BJ (cell line): Measurements from ENCODE around the gene OR5K3. TPM values are rescaled to one million over a fixed set of nuclear protein-coding genes. Genes with fewer than 3 reads are reported as not detected.

ENCODE experiments used
- CTCF ChIA-PET: fragments of 350-600 bp; formaldehyde crosslinking; extraction: SDS; loops from one replicate; lab custom pipeline; 2021; ENCODE audit warnings: antibody characterized with exemption, inconsistent platforms; lab: Yijun Ruan, JAX
- POLR2A ChIA-PET: fragments of 300-600 bp; sonication (Branson Sonifier 250); formaldehyde crosslinking; extraction: SDS; loops from one replicate; lab custom pipeline; 2021; ENCODE audit warnings: antibody characterized with exemption; lab: Charles Lee
- DNase-seq: peaks from one replicate; pipeline ENCODE4 v3.0.0-alpha.2; 2011; ENCODE audit warnings: low read depth
- H3K27me3 ChIP-seq: 2 replicates; pipeline ENCODE4 v1.6.0; 2011; ENCODE audit warnings: low read length; ENCODE audit not compliant: control insufficient read depth, insufficient read depth
- H3K36me3 ChIP-seq: 2 replicates; pipeline ENCODE4 v1.5.1; 2011; ENCODE audit warnings: low read length; ENCODE audit not compliant: control insufficient read depth, insufficient read depth
- H3K4me3 ChIP-seq: 2 replicates; pipeline ENCODE4 v1.5.1; 2011; ENCODE audit warnings: low read depth, mild to moderate bottlenecking, control low read depth, low read length
- polyA plus RNA-seq: library from polyadenylated mRNA; depleted of rRNA; stranded (reverse); fragments of >200 nt; gene quantifications from 2 replicates; pipeline ENCODE4 v1.2.3, GENCODE V29; 2011; rRNA removed
- TF ChIP-seq, protein P1 (sequence below): IDR thresholded peaks from 2 replicates; pipeline ENCODE4 v1.5.1; 2011; ENCODE audit warnings: low read depth, mild to moderate bottlenecking, control low read depth, inconsistent platforms, low read length, moderate library complexity; ENCODE audit not compliant: insufficient read depth

Gene OR5K3
- polyA plus RNA-seq, 1 experiment: not detected

- DNase-seq: no peak
- CTCF ChIA-PET: no interaction called here
- H3K27me3 ChIP-seq: no peaks in the 10 kb centered on the region
- POLR2A ChIA-PET: no interaction called here
- TF ChIP-seq, protein P1, sequence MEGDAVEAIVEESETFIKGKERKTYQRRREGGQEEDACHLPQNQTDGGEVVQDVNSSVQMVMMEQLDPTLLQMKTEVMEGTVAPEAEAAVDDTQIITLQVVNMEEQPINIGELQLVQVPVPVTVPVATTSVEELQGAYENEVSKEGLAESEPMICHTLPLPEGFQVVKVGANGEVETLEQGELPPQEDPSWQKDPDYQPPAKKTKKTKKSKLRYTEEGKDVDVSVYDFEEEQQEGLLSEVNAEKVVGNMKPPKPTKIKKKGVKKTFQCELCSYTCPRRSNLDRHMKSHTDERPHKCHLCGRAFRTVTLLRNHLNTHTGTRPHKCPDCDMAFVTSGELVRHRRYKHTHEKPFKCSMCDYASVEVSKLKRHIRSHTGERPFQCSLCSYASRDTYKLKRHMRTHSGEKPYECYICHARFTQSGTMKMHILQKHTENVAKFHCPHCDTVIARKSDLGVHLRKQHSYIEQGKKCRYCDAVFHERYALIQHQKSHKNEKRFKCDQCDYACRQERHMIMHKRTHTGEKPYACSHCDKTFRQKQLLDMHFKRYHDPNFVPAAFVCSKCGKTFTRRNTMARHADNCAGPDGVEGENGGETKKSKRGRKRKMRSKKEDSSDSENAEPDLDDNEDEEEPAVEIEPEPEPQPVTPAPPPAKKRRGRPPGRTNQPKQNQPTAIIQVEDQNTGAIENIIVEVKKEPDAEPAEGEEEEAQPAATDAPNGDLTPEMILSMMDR: no peak
- no peak overlapping the region for H3K4me3 ChIP-seq
- no peaks in the 10 kb centered on the region for H3K36me3 ChIP-seq
Observed at GRCh38 chr3:98406034-98406433, 15.6 kb downstream of the OR5K3 start.

- CTCF ChIA-PET: no interaction called here
Observed at GRCh38 chr3:98432575-98432974, 42.1 kb downstream of the OR5K3 start.

GRCh38 chr3:98433764-98434163 is 43.3 kb downstream of the OR5K3 start:
- Histone ChIP-seq H3K4me3 (no peak overlapping the region), H3K27me3 (no peaks in the 10 kb centered on the region), H3K36me3 (no peaks in the 10 kb centered on the region)
- ChIA-PET POLR2A (no interaction called here), CTCF (no interaction called here)
- TF ChIP-seq, protein P1: no peak
- no peak for DNase-seq

More at GRCh38 chr3:98432575-98432974, 42.1 kb downstream of the OR5K3 start:
- DNase-seq: no peak
- Histone ChIP-seq H3K36me3 (no peaks in the 10 kb centered on the region), H3K4me3 (no peak overlapping the region), H3K27me3 (no peaks in the 10 kb centered on the region)
- TF ChIP-seq, protein P1: no peak
- POLR2A ChIA-PET: no interaction called here

GRCh38 chr3:98434412-98434811 is 43.9 kb downstream of the OR5K3 start:
- DNase-seq: no peak

GRCh38 chr3:98440283-98440682 is 49.8 kb downstream of the OR5K3 start:
- ChIA-PET CTCF (no interaction called here), POLR2A (no interaction called here)
- no peaks in the 10 kb centered on the region for H3K27me3 ChIP-seq
- TF ChIP-seq, protein P1: no peak
- DNase-seq: no peak
- no peaks in the 10 kb centered on the region for H3K36me3 ChIP-seq
- H3K4me3 ChIP-seq: no peak overlapping the region

More at GRCh38 chr3:98434412-98434811, 43.9 kb downstream of the OR5K3 start:
- ChIA-PET CTCF (no interaction called here), POLR2A (no interaction called here)
- no peak overlapping the region for H3K4me3 ChIP-seq
- TF ChIP-seq, protein P1: no peak
- H3K36me3 ChIP-seq: no peaks in the 10 kb centered on the region
- no peaks in the 10 kb centered on the region for H3K27me3 ChIP-seq

Other genes starting within 250 kb of the OR5K3 start
- gene OR5H14, start 243.2 kb upstream of the OR5K3 start, polyA plus RNA-seq: not detected in 2 replicates
- not detected in 2 replicates for gene OR5H15, start 224.0 kb upstream of the OR5K3 start, polyA plus RNA-seq
- gene OR5H6, start 126.4 kb upstream of the OR5K3 start, polyA plus RNA-seq: not detected in 2 replicates
- gene OR5H2, start 108.2 kb upstream of the OR5K3 start, polyA plus RNA-seq: not detected in 2 replicates
- gene OR5K4, start 36.8 kb upstream of the OR5K3 start, polyA plus RNA-seq: not detected in 2 replicates
- not detected in 2 replicates for gene OR5K1, start 72.5 kb downstream of the OR5K3 start, polyA plus RNA-seq
- gene OR5K2, start 107.0 kb downstream of the OR5K3 start, polyA plus RNA-seq: not detected in 2 replicates
- gene CLDND1, start 132.2 kb downstream of the OR5K3 start, polyA plus RNA-seq: 73.8 and 126 TPM in 2 replicates
- gene GPR15, start 141.3 kb downstream of the OR5K3 start, polyA plus RNA-seq: not detected in 2 replicates
- gene CPOX, start 202.9 kb downstream of the OR5K3 start, polyA plus RNA-seq: 11.1 and 13.8 TPM in 2 replicates